NCI-H345 treated with DMSO at 0.1 percent for 48 hours (cell line): ENCODE measurements around the gene GTF3A.

Experiments used
- DNase-seq: peaks from one replicate; lab custom pipeline; 2025; ENCODE audit not compliant: unreplicated experiment; lab: John Stamatoyannopoulos, UW

GTF3A gene

DNA sequence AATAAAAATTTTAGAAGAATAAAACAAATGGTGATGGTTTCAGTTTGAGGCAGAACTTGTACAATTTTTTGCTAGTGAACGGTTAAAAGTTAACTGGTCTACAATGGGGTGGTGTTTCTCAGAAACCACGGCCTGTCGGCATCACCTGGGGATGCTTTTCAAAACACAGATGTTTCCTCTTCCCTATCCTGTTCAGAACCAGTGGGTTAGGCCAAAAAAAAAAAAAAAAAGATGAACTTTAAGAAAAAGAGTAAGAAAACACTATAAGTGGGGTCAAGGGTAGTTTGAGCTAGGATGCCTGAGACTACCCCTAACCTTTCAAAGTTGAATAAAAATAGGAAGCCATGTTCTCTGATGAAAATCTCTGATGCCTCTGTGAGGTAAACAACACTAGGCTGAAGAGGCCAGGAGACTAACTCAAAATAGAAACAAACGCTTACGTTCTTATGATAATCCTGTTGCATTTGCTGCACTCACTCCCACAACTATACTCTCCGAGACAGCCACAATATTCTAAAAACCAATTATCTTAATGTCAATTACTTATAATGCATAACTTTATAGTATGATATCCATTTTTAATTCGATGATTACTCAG is 22.7 kb downstream of the GTF3A start:
- no peak for DNase-seq

GRCh38 chr13:27448308-27448707 is 23.9 kb downstream of the GTF3A start:
- no peak for DNase-seq

DNA sequence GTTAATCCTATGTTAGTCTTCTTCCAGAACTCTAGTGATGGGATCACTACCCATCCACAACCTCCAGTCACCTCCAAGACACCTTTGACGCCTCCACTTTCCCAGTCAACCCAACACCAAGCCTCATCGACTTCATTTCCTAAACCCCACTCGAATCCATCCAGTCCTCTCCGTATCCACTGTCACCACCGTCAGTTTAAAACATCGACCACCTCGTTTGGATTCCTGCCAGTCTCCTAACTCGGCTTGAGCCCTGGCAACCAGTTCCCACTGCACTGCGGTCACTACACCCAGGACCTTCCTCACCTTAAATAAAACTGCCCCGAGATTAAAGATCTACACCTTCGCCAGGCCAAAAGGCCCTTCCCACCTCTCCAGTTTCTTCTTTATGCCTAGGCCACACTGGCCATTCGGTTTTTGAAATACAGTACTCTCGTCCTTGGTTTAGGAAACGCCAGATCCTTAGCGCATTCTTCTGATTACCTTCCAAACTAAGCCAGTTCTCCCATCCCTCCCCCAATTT is 24.7 kb downstream of the GTF3A start:
- no peak for DNase-seq

DNA sequence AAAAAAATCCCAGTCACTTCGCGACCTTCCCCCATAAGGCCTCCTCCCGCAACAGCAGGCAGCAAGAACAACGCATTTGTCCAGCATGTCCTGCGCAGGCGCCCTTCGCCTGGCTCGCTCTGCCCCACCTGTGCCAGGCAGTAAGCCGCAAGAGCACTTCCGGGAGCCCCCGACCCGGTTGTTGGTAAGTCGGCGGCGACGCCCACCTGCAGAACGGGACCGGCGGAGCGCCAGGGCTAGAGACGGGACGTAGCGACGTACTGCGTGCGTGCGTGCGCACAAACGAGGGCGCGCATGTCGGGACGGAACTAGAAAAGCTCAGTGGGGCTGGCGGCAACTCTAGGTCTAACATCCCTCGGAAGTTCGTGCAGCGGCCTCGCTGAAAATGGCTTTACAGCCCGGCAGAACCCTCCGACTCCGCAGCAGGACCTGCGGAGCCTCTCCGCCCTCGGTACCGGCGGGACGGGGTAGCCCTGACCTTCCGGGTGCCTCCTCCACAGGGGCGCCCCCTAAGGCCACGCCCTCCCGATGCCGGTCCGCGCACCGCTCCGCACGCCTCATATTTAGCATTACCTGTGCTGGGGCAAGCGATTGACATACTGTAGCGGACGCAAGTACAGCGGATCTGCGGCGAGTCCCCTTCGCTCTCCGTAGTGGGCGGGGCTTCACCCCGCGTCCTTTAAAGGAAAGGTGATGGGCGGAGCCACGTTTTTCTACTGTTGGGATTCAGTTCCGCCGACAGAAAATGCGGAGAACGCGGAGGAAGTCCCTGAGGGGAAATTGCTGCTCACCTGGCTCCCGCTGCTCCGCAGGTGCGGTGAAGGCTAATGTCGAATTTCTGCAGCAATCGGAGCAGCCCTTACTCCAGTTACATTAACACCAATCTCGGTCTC is 25.8 kb downstream of the GTF3A start, which contains the start of gene MTIF3:
Gene MTIF3 (minus strand): TSS at position 629 of the 893 bp plus-strand sequence. CDS start 10,116 bp downstream, outside the sequence.
- DNase-seq: peak; percentile 90

GRCh38 chr13:27450921-27451471 is 26.6 kb downstream of the GTF3A start:
- DNase-seq: no peak

DNA sequence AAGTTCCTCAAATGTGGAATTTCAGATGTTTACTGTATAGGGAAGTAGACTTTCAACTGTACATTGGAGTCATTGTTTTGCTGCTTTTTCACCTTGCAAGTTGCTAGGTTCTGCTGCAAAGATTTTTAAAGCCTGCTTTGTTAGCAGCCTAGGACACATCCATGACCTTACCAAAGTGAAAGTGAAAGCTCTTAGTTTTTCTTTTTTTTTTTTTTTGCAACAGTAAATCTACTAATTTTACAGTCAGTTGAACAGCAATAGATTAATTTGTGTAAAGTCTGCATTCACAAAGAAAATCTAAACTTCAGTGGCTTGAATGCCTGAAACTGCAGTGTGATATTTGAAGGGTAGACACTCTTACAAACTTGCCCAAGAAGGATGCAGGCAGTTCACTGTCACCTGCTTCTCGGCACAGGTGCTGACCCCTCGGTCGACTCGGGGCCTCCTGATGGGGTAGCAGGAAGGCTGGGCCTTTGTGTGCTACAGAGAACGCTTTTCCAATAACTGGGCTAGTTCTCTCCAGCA is 31.0 kb downstream of the GTF3A start:
- DNase-seq: no peak

GRCh38 chr13:27461940-27462584 is 37.6 kb downstream of the GTF3A start:
- DNase-seq: no peak

- DNase-seq: no peak
Measured at GRCh38 chr13:27463500-27463899, 39.1 kb downstream of the GTF3A start.

- DNase-seq: no peak
Measured at GRCh38 chr13:27465611-27466010, 41.2 kb downstream of the GTF3A start.

GRCh38 chr13:27466513-27466912 is 42.1 kb downstream of the GTF3A start:
- DNase-seq: no peak

- DNase-seq: no peak
Measured at GRCh38 chr13:27470075-27470820, 45.8 kb downstream of the GTF3A start.

DNA sequence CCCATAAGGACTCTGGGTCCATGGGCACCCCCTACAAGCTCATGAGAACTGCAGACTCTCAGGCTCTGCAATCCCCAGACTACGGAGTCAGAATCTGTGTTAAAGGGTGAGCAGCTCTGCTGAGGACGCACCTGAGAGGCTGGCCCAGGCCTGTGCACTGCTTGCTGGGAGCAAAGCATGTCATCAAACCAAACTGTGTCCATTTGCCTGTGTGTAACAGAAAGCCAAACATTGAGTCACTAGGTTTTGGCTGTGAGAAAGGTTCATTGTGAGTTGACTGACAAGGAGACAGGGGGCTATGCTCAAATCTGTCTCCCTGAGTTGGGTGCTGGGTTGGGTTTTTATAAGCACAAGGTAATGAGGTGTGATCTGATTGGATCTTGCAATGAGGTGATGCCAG is 48.0 kb downstream of the GTF3A start:
- DNase-seq: no peak

DNA sequence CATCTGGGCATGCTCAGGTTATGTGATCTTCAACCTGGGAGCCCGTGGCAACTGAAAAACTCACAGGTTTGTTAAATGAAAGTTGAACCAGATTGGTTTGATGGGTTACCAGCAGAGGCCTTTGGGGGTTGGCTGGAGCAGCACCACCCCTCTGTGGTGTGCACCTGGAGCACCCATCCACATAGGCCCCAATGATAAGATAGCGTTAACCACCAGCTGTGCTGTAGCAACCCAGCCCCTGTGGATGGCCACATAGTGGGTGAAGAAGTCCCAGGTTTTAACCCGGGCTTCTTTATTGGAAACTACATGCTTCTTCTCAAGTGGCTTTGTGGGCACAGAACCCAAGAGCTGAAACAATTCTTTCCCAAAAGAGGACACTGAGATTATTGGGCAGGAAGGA is 48.5 kb downstream of the GTF3A start:
- no peak for DNase-seq

GRCh38 chr13:27474751-27475268 is 50.4 kb downstream of the GTF3A start:
- no peak for DNase-seq

DNA sequence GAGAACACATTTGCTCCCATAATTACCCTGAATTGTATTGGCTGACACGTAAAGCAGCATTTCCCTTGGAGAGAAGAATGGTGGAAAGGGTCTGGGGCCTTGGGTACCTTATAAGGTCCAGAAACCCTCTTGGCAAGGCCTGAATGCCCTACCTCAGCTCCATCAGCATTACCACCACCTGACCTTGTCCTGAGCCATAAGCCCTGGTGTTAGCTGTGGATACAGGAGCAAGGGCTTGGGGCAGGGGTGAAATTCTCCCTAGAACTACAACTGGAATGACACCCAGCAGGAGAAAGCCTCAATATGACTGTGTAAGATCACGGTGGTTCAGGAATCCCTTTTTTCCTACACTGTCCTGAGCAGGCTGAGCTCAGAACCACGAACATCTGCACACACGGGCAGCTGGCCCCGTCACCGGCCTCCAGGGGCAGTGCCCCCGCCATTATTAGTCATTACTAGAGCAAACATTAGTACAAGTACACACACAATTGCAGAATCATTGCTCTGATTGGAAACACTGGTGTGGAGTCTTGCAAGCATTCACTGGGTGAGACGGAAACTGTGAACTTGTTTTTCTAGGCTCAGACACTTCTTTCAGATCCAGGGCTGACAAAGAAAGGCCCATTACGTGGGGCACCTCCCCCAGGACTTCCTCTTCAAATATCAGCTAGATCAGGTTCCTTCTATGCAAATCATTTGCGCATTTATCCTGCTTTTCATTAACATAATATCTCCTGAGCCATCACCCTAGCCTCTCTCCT is 52.7 kb downstream of the GTF3A start:
- no peak for DNase-seq

DNA sequence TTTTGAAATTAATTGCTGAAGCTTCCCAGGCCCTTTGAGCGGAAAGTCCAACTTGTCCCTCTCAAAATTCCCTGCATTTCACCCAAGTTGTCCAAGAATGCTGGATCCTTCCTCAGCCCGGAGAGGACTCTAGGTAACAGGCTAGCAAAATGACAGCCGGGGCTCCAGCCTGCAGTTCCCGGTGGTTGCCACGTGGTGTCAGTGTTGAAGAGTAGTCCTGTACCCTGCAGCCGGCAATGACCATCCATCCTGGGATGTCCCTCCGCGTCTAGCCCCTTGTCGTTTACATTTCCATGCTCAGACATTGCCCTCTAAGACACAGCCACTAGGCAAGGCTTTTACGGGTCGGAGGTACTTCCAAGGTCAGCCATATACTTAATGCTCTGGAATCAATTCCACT is 57.3 kb downstream of the GTF3A start:
- DNase-seq: peak; percentile 14

DNA sequence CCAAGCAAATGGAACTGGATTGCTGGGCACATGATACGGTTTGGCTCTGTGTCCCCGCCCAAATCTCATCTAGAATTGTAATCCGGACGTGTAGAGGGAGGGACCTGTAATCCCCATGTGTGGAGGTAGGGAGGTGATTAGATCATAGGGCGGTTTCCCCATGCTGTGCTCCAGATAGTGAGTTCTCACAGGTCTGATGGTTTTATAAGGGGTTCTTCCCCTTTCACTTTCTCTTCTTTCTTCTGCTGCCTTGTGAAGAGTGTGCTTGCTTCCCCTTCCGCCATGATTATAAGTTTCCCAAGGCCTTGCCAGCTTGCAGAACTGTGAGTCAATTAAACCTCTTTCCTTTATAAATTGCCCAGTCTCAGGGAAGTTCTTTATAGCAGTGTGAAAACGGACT is 58.6 kb downstream of the GTF3A start:
- DNase-seq: no peak

DNA sequence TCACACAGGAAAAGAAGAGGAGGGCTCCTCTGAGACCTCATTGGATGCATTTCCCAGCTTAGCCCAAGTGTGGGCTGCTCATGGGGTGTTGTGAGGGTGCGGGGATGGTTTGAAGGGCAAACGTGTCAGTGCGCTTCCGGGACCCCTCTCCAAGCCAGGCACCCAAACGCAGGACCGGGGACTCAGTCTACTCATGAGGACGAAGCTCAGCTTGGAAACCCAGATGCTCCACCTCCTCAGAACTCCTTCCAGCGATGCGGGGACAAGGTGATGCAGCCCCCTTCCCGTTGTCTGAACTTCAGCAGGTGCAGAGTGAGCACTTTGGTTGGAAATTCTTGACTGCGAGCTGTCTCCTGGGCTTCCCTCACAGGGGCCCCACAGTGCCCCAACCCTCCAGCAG is 59.0 kb downstream of the GTF3A start:
- no peak for DNase-seq
